ENCODE results near the gene UBAP1. TPM values are rescaled to one million over a fixed set of nuclear protein-coding genes. Genes with fewer than 3 reads are reported as not detected.
A peak's percentile ranks its signal among the peaks of the same experiment; 100 is the strongest.

The UBAP1 gene
- total RNA-seq, 1 donor from 2014 or later = 30.6 TPM

GRCh38 chr9:34169125-34169524, 9.7 kb upstream of the UBAP1 start:
- Mint-ChIP-seq H3K4me1 (peaks cover 11% of the 10 kb centered on the region), H3K27ac (no peak overlapping the region), H3K4me3 (no peak overlapping the region), H3K9me3 (no peaks in the 10 kb centered on the region), H3K27me3 (peaks cover 16% of the 10 kb centered on the region), H3K36me3 (ENCODE audit: low read depth) (no peaks in the 10 kb centered on the region)
- ChIA-PET POLR2A (no interaction called here), CTCF (no interaction called here)
- ATAC-seq (ENCODE audit: low read depth) = no peak
- intact Hi-C loops (cut with micrococcal nuclease) = no loop called here
- TF ChIP-seq CTCF (IDR thresholded peaks at IDR 0.05) = no peak
- DNase-seq = no peak

- H3K9me3 Mint-ChIP-seq = no peaks in the 10 kb centered on the region
- intact Hi-C loops (cut with micrococcal nuclease) = loop anchor here (2.0 kb wide), 1 partner anchor 354 kb away; the partner anchor contains the start of gene UBE2R2
- ChIA-PET CTCF (no interaction called here), POLR2A (interaction anchor here (0.7 kb wide), 1 partner anchor 85 kb away, joined by 3 read pairs; no protein-coding TSS in a partner anchor)
- H3K4me1 Mint-ChIP-seq = peaks cover 11% of the 10 kb centered on the region
- H3K36me3 Mint-ChIP-seq (ENCODE audit: low read depth) = no peaks in the 10 kb centered on the region
- peaks cover 16% of the 10 kb centered on the region for H3K27me3 Mint-ChIP-seq
- no peak overlapping the region for H3K4me3 Mint-ChIP-seq
- no peak overlapping the region for H3K27ac Mint-ChIP-seq
- DNase-seq (no peak), ATAC-seq (ENCODE audit: low read depth) (no peak)
- no peak for TF ChIP-seq CTCF (IDR thresholded peaks at IDR 0.05)
These were observed 8.4 kb upstream of the UBAP1 start for GRCh38 chr9:34170237-34170991.

- Mint-ChIP-seq H3K27me3 (peaks cover 12% of the 10 kb centered on the region), H3K4me3 (peak overlapping the region; percentile 29), H3K9me3 (no peaks in the 10 kb centered on the region), H3K27ac (no peak overlapping the region), H3K36me3 (ENCODE audit: low read depth) (no peaks in the 10 kb centered on the region), H3K4me1 (peaks cover 11% of the 10 kb centered on the region)
- DNase-seq = peak; percentile 22
- no peak for TF ChIP-seq CTCF (IDR thresholded peaks at IDR 0.05)
- peak; percentile 99 for ATAC-seq (ENCODE audit: low read depth)
- CTCF ChIA-PET = interaction anchor here (0.5 kb wide), 1 partner anchor 1670 kb away, joined by 3 read pairs; no protein-coding TSS in a partner anchor
- POLR2A ChIA-PET = interaction anchor here (0.6 to 0.9 kb wide), 7 partner anchors 9 to 1726 kb away, joined by 3 to 9 read pairs (median 4); partner anchors contain the start of gene UBAP2
- intact Hi-C loops (cut with micrococcal nuclease) = loop anchor here (1.0 to 2.0 kb wide), 3 partner anchors 7 to 355 kb away; partner anchors contain the start of genes DCAF12, UBAP1 and UBE2R2
These were observed 6.9 kb upstream of the UBAP1 start for GRCh38 chr9:34171753-34172535.

- no peak for DNase-seq
- no peak for ATAC-seq (ENCODE audit: low read depth)
- TF ChIP-seq CTCF (IDR thresholded peaks at IDR 0.05) = no peak
- H3K4me1 Mint-ChIP-seq = peaks cover 31% of the 10 kb centered on the region
- no peaks in the 10 kb centered on the region for H3K9me3 Mint-ChIP-seq
- intact Hi-C loops (cut with micrococcal nuclease) = loop anchor here (5.0 kb wide), 3 partner anchors 36 to 281 kb away; partner anchors contain the start of genes DNAI1 and FAM219A
- no peaks in the 10 kb centered on the region for H3K27me3 Mint-ChIP-seq
- peaks cover 11% of the 10 kb centered on the region for H3K36me3 Mint-ChIP-seq (ENCODE audit: low read depth)
- no peak overlapping the region for H3K4me3 Mint-ChIP-seq
- POLR2A ChIA-PET = no interaction called here
- no peak overlapping the region for H3K27ac Mint-ChIP-seq
- CTCF ChIA-PET = no interaction called here
These were observed 2.8 kb upstream of the UBAP1 start for GRCh38 chr9:34176089-34176488.

All from activated B cell treated with CpG ODN at 0.5 μM for 24 hours (primary cell).